ENCODE data around the gene RPH3AL. TPM values are rescaled to one million over a fixed set of nuclear protein-coding genes. Genes with fewer than 3 reads are reported as not detected.

Gene RPH3AL
- total and polyA plus RNA-seq, 2 of the 8 experiments (the other 6 are each of a cell fraction or from before 2014, with no cell fraction given), result 5.6 to 5.8 TPM

DNA sequence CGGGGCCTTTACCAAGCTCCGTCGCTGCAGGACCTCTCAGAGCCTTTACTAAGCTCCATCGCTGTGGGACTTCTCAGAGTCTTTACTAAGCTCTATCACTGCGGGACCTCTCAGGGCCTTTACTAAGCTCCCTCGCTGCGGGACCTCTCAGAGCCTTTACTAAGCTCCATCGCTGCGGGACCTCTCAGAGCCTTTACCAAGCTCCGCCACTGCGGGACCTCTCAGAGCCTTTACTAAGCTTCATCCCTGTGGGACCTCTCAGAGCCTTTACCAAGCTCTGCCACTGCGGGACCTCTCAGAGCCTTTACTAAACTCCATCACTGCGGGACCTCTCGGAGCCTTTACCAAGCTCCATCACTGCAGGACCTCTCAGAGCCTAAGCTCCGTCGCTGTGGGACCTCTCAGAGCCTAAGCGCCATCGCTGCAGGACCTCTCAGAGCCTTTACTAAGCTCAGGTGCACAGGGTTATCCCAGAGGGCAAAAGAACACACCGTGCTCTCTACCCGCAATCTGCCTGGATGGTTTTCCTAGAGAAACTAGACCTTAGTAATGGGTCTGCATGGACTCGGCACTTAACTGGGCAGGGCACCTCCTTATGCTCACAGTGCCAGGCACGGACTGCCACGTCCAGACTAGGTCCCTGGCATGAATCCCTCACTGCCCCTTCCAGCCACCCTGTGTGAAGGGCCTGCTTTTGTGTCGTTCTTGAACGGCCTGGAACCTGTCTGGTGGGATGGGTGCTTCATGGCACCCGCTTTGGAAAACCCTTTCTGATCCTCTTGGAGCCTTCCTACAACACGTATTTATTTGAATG, 101.9 kb downstream of the RPH3AL start (continued):
- TF ChIP-seq NRF1 (IDR thresholded peaks at IDR 0.05; ENCODE audit: low read depth, low read length) (no peak), BACH1 (IDR thresholded peaks at IDR 0.05; ENCODE audit: low read length) (no peak), TAF7 (optimal IDR thresholded peaks at IDR 0.05; ENCODE audit: borderline replicate concordance, low read depth, low read length) (no peak), SIRT6 (IDR thresholded peaks at IDR 0.05; ENCODE audit: low read length) (no peak)
- TF ChIP-seq, protein P1, sequence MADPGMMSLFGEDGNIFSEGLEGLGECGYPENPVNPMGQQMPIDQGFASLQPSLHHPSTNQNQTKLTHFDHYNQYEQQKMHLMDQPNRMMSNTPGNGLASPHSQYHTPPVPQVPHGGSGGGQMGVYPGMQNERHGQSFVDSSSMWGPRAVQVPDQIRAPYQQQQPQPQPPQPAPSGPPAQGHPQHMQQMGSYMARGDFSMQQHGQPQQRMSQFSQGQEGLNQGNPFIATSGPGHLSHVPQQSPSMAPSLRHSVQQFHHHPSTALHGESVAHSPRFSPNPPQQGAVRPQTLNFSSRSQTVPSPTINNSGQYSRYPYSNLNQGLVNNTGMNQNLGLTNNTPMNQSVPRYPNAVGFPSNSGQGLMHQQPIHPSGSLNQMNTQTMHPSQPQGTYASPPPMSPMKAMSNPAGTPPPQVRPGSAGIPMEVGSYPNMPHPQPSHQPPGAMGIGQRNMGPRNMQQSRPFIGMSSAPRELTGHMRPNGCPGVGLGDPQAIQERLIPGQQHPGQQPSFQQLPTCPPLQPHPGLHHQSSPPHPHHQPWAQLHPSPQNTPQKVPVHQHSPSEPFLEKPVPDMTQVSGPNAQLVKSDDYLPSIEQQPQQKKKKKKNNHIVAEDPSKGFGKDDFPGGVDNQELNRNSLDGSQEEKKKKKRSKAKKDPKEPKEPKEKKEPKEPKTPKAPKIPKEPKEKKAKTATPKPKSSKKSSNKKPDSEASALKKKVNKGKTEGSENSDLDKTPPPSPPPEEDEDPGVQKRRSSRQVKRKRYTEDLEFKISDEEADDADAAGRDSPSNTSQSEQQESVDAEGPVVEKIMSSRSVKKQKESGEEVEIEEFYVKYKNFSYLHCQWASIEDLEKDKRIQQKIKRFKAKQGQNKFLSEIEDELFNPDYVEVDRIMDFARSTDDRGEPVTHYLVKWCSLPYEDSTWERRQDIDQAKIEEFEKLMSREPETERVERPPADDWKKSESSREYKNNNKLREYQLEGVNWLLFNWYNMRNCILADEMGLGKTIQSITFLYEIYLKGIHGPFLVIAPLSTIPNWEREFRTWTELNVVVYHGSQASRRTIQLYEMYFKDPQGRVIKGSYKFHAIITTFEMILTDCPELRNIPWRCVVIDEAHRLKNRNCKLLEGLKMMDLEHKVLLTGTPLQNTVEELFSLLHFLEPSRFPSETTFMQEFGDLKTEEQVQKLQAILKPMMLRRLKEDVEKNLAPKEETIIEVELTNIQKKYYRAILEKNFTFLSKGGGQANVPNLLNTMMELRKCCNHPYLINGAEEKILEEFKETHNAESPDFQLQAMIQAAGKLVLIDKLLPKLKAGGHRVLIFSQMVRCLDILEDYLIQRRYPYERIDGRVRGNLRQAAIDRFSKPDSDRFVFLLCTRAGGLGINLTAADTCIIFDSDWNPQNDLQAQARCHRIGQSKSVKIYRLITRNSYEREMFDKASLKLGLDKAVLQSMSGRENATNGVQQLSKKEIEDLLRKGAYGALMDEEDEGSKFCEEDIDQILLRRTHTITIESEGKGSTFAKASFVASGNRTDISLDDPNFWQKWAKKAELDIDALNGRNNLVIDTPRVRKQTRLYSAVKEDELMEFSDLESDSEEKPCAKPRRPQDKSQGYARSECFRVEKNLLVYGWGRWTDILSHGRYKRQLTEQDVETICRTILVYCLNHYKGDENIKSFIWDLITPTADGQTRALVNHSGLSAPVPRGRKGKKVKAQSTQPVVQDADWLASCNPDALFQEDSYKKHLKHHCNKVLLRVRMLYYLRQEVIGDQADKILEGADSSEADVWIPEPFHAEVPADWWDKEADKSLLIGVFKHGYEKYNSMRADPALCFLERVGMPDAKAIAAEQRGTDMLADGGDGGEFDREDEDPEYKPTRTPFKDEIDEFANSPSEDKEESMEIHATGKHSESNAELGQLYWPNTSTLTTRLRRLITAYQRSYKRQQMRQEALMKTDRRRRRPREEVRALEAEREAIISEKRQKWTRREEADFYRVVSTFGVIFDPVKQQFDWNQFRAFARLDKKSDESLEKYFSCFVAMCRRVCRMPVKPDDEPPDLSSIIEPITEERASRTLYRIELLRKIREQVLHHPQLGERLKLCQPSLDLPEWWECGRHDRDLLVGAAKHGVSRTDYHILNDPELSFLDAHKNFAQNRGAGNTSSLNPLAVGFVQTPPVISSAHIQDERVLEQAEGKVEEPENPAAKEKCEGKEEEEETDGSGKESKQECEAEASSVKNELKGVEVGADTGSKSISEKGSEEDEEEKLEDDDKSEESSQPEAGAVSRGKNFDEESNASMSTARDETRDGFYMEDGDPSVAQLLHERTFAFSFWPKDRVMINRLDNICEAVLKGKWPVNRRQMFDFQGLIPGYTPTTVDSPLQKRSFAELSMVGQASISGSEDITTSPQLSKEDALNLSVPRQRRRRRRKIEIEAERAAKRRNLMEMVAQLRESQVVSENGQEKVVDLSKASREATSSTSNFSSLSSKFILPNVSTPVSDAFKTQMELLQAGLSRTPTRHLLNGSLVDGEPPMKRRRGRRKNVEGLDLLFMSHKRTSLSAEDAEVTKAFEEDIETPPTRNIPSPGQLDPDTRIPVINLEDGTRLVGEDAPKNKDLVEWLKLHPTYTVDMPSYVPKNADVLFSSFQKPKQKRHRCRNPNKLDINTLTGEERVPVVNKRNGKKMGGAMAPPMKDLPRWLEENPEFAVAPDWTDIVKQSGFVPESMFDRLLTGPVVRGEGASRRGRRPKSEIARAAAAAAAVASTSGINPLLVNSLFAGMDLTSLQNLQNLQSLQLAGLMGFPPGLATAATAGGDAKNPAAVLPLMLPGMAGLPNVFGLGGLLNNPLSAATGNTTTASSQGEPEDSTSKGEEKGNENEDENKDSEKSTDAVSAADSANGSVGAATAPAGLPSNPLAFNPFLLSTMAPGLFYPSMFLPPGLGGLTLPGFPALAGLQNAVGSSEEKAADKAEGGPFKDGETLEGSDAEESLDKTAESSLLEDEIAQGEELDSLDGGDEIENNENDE (IDR thresholded peaks at IDR 0.05; ENCODE audit: insufficient replicate concordance, low read length), result no peak

Data from H1 (cell line).